Neural progenitor cell (in vitro differentiated cells): Measurements from ENCODE around the gene HSFX1. TPM values are rescaled to one million over a fixed set of nuclear protein-coding genes. Genes with fewer than 3 reads are reported as not detected.
"Not testable (repeated sequence)": the region's sequence is repeated elsewhere in the genome, so short reads cannot be mapped to it uniquely, and the experiment has no call there.

Experiments used
- DNase-seq: peaks from one replicate; pipeline ENCODE4 v3.0.0-alpha.2; 2016; ENCODE audit warnings: low spot score
- H2AFZ ChIP-seq: fragments of 200-600 bp; sonication (generic); replicated peaks from 2 replicates; pipeline ENCODE4 v1.6.1; 2016; ENCODE audit warnings: antibody characterized with exemption
- H3F3A ChIP-seq: fragments of 200-600 bp; sonication (generic); 2 replicates; pipeline ENCODE4 v1.6.1; 2016; ENCODE audit warnings: antibody characterized with exemption, low read depth
- H3K27ac ChIP-seq: fragments of 200-600 bp; sonication (generic); 2 replicates; pipeline ENCODE4 v1.5.1; 2016; ENCODE audit warnings: mild to moderate bottlenecking
- H3K27me3 ChIP-seq: fragments of 200-600 bp; sonication (generic); 2 replicates; pipeline ENCODE4 v1.6.1; 2016; ENCODE audit warnings: mild to moderate bottlenecking, moderate library complexity
- H3K36me3 ChIP-seq: fragments of 200-600 bp; sonication (generic); 2 replicates; pipeline ENCODE4 v1.5.1; 2016
- H3K4me1 ChIP-seq: fragments of 200-600 bp; sonication (generic); 2 replicates; pipeline ENCODE4 v1.6.1; 2016; ENCODE audit warnings: mixed run types
- H3K4me2 ChIP-seq: fragments of 200-600 bp; sonication (generic); 2 replicates; pipeline ENCODE4 v1.6.1; 2016
- H3K4me3 ChIP-seq: fragments of 200-600 bp; sonication (generic); 2 replicates; pipeline ENCODE4 v1.5.1; 2016
- H3K79me2 ChIP-seq: fragments of 200-600 bp; sonication (generic); 2 replicates; pipeline ENCODE4 v1.6.1; 2016; ENCODE audit warnings: low read depth
- H3K9ac ChIP-seq: fragments of 200-600 bp; sonication (generic); 2 replicates; pipeline ENCODE4 v1.6.1; 2016
- H3K9me3 ChIP-seq: fragments of 200-600 bp; sonication (generic); 2 replicates; pipeline ENCODE4 v1.5.1; 2016; ENCODE audit warnings: low read depth
- H4K20me1 ChIP-seq: fragments of 200-600 bp; sonication (generic); 2 replicates; pipeline ENCODE4 v1.6.1; 2016; ENCODE audit warnings: low read depth
- H3K27ac Mint-ChIP-seq: 3 replicates; pipeline ENCODE4 v1.8.0; 2021; ENCODE audit warnings: mixed read lengths
- H3K27me3 Mint-ChIP-seq: 2 replicates; pipeline ENCODE4 v1.8.0; 2022; ENCODE audit warnings: low read depth, mild to moderate bottlenecking, inconsistent platforms, moderate library complexity, mixed read lengths; ENCODE audit not compliant: insufficient read depth
- H3K36me3 Mint-ChIP-seq: 3 replicates; pipeline ENCODE4 v1.8.0; 2021; ENCODE audit warnings: mixed read lengths
- H3K4me1 Mint-ChIP-seq: 3 replicates; pipeline ENCODE4 v1.8.0; 2021; ENCODE audit warnings: mixed read lengths
- H3K4me3 Mint-ChIP-seq: 3 replicates; pipeline ENCODE4 v1.8.0; 2021; ENCODE audit warnings: mild to moderate bottlenecking, moderate library complexity, mixed read lengths
- H3K9me3 Mint-ChIP-seq: 3 replicates; pipeline ENCODE4 v1.8.0; 2020; ENCODE audit warnings: mixed read lengths
- CTCF ChIP-seq: fragments of 200-600 bp; sonication (generic); IDR thresholded peaks from 2 replicates; pipeline ENCODE4 v1.5.1; 2017; ENCODE audit warnings: antibody characterized with exemption, mild to moderate bottlenecking
- EZH2 ChIP-seq: fragments of 200-600 bp; sonication (generic); IDR thresholded peaks from 2 replicates; pipeline ENCODE4 v1.6.1; 2017; ENCODE audit warnings: antibody characterized with exemption, mild to moderate bottlenecking, moderate library complexity
- EZH2phosphoT487 ChIP-seq: fragments of 200-600 bp; sonication (generic); IDR thresholded peaks from 2 replicates; pipeline ENCODE4 v1.6.1; 2017; ENCODE audit warnings: antibody characterized with exemption
- total RNA-seq: library from RNA; depleted of rRNA; stranded (reverse); fragments of >200 nt; gene quantifications from 2 replicates; pipeline ENCODE4 v1.2.3, GENCODE V29; 2015; ENCODE audit warnings: low replicate concordance

HSFX1 gene, protein sequence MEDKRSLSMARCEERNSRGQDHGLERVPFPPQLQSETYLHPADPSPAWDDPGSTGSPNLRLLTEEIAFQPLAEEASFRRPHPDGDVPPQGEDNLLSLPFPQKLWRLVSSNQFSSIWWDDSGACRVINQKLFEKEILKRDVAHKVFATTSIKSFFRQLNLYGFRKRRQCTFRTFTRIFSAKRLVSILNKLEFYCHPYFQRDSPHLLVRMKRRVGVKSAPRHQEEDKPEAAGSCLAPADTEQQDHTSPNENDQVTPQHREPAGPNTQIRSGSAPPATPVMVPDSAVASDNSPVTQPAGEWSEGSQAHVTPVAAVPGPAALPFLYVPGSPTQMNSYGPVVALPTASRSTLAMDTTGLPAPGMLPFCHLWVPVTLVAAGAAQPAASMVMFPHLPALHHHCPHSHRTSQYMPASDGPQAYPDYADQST
- total RNA-seq = 0.06 and 0.59 TPM in 2 replicates

DNA sequence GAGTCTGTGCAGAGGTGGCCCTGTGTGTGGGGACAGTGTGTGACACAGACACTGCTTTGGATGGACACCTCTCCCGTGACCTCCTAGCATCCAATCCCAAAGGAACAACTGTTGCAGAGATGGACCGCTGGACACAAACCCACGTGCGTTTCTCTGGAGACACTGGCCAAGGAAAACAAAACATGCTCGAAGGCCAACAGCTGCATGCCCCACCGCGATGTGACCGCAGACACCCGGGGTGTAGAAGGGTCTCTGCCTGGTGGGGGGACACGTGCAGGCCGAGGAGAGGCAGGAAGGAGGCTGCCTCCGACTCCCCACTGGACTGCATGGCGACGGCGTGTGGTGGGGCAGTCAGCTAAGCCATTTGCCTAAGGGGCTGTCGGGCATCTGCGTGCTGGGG, at the start of gene HSFX1:
Gene HSFX1 (plus strand): TSS at position 301 of the 400 bp plus-strand sequence. CDS start 614 bp downstream, outside the sequence.
- H3K4me1 Mint-ChIP-seq, H3K27me3 Mint-ChIP-seq, H3K9me3 ChIP-seq: not testable (repeated sequence)

DNA sequence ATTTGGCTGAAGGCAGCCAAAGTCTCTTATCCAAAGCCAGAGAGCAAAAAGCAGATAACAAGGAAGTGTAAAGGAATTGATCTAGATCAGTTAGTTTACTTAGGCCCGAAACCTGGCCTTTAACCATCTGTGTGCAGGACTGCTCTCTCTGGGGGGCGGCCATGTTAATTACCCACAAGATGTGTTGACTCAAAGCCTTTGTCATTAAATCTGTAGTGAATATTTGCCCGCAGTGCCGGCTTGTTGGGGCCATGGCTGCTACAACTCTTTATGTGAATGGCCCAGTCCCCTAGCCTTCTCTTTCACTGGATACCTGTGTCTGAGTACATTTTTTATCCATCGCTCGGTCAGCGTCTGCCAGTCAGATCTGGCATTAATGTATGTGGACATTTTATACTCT, 46.6 kb upstream of the HSFX1 start:
- H3K36me3 Mint-ChIP-seq, H3K27me3 ChIP-seq, H3K9me3 Mint-ChIP-seq, H3K4me3 Mint-ChIP-seq, H3K27ac ChIP-seq, H3K36me3 ChIP-seq, H4K20me1 ChIP-seq, H3K27me3 Mint-ChIP-seq, DNase-seq, H3K4me3 ChIP-seq, H3K4me2 ChIP-seq, H3F3A ChIP-seq, H3K4me1 Mint-ChIP-seq, H3K9me3 ChIP-seq, H3K27ac Mint-ChIP-seq, H3K4me1 ChIP-seq, H3K79me2 ChIP-seq, H3K9ac ChIP-seq, H2AFZ ChIP-seq: not testable (repeated sequence)

More for the DNA sequence above, at the start of gene HSFX1:
- not testable (repeated sequence) for H3K4me2 ChIP-seq, H3K27ac ChIP-seq, H2AFZ ChIP-seq, DNase-seq, H3K9ac ChIP-seq, H3K79me2 ChIP-seq, H3K4me1 ChIP-seq, H3K4me3 ChIP-seq, H3K4me3 Mint-ChIP-seq, H3K36me3 ChIP-seq, H3F3A ChIP-seq, H3K27me3 ChIP-seq, H4K20me1 ChIP-seq, H3K9me3 Mint-ChIP-seq, H3K27ac Mint-ChIP-seq, H3K36me3 Mint-ChIP-seq

DNA sequence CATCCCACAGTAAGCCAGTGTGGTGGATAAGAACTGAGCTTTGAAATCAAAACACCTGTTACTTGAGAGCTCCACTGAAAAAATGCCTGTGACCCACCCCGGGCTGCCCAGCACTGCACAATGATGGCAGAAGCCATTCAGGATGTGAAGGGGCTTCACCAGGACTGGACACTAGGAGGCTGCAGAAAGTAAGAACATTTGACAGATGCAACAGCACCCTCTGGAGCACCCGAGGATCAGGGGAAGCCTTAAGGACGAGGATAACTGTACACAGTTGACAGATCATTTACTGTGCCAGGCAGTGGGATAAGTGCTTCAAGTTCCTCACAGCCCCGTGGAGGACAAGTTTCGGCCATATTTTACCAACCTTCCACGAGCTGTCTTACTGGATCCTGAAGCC, 31.6 kb upstream of the HSFX1 start:
- not testable (repeated sequence) for H3K4me2 ChIP-seq, H4K20me1 ChIP-seq, H3K4me1 ChIP-seq, H3K27me3 ChIP-seq, H3K36me3 Mint-ChIP-seq, H3K27ac Mint-ChIP-seq, H2AFZ ChIP-seq, H3F3A ChIP-seq, H3K27ac ChIP-seq, H3K4me3 Mint-ChIP-seq, H3K9me3 ChIP-seq, H3K36me3 ChIP-seq, H3K9me3 Mint-ChIP-seq, H3K27me3 Mint-ChIP-seq, H3K4me3 ChIP-seq, DNase-seq, H3K4me1 Mint-ChIP-seq, H3K9ac ChIP-seq, H3K79me2 ChIP-seq

- H3K36me3 ChIP-seq, H3K27ac ChIP-seq, H3F3A ChIP-seq, H3K27me3 ChIP-seq, H3K9me3 Mint-ChIP-seq, H3K36me3 Mint-ChIP-seq, H3K4me1 ChIP-seq, H3K79me2 ChIP-seq, H3K4me3 ChIP-seq, H4K20me1 ChIP-seq, H3K9ac ChIP-seq, H3K27ac Mint-ChIP-seq, DNase-seq, H3K4me2 ChIP-seq, H2AFZ ChIP-seq, H3K27me3 Mint-ChIP-seq, H3K4me1 Mint-ChIP-seq, H3K4me3 Mint-ChIP-seq, H3K9me3 ChIP-seq: not testable (repeated sequence)
Measured at GRCh38 chrX:149746390-149747007, 27.4 kb upstream of the HSFX1 start.

GRCh38 chrX:149757206-149758067, 16.4 kb upstream of the HSFX1 start:
- Histone ChIP-seq H3K4me3 (no peak overlapping the region), H3K4me2 (no peak overlapping the region), H3K27me3 (no peaks in the 10 kb centered on the region), H3F3A (no peaks in the 10 kb centered on the region), H4K20me1 (no peaks in the 10 kb centered on the region), H3K36me3 (no peaks in the 10 kb centered on the region), H2AFZ (no peak overlapping the region), H3K4me1 (no peaks in the 10 kb centered on the region), H3K9ac (no peak overlapping the region), H3K27ac (no peak overlapping the region), H3K9me3 (no peaks in the 10 kb centered on the region), H3K79me2 (no peaks in the 10 kb centered on the region)
- DNase-seq = no peak
- TF ChIP-seq EZH2phosphoT487 = no peak
- no peak for TF ChIP-seq EZH2
- no peak for TF ChIP-seq CTCF
- Mint-ChIP-seq H3K9me3 (peaks cover 6% of the 10 kb centered on the region), H3K36me3 (no peaks in the 10 kb centered on the region), H3K27ac (no peak overlapping the region), H3K4me1 (no peaks in the 10 kb centered on the region), H3K4me3 (no peak overlapping the region), H3K27me3 (peaks cover 5% of the 10 kb centered on the region)
